ENCODE measurements around the gene ELFN1.

The ELFN1 gene

DNA sequence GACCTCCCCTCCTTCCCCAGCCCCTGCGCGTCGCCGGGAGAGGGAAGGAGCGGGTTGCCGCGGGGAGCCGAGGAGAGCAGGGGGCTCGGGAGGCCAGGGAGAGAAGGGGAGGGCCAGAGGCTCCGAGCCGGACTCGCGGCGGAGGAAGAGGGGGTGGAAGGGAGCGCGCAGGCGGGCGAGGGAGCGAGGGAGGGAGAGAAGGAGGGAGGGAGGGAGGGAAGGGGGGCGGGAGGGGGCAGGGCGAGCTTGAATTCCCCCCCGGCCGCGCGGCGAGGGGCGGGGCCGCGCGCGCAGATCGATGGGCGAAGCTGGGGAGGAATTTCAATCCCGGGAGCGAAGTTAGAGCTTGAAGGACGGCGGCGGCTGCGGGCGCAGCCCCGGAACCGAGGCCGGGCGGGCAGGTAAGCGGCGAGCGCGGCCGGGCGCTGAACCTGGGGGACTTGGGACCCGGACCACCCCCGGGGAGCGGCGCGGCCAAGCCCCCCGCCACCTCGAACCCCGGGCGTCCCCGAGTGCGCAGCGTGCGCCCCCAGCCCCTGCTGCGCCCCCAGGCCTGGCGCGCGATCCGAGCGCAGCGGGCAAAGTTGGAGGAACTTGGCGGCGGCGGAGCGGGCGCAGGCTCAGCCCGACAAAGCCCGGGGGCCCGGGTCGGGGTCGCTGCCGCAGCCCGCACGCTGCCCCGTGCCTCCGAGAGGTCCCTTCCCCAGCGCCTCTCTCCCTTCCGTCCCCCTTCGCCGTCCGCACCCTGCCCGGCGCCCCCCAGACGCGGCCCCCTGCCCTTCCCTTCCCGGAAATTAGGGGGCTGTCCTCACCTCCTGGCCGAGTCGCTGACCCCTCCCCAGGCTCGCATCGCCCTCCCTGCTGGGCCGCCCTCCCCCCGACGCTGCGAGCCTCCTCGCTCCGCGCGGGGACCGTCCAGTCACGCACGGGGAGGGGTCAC is at the start of gene ELFN1:
Gene ELFN1 (plus strand): TSS at position 324 of the 940 bp plus-strand sequence. CDS start 74,320 bp downstream, outside the sequence.
- DNase-seq (ENCODE audit: low read depth in 2 of 2), result no peak

DNA sequence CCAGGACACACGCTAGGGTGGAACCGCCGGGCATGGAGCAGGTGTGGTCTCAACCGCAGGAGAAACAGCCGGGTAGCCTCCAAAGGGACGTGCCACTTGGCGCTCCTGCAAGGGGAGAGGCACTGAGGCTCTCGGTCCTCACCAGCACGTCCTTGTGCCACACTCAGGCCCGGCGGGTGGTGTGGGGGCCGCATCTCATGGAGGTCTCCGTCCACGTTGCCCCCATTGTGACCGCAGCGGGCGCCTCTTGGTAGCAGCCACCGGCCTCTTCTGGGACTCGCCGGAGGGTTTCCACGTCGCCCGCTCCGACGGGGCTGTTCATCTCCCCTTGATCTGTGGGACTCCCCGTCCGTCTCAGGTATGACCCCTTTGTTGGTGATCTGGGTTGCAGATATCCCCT is 49.2 kb upstream of the ELFN1 start:
- DNase-seq (ENCODE audit: low read depth in 2 of 2), result no peak

DNA sequence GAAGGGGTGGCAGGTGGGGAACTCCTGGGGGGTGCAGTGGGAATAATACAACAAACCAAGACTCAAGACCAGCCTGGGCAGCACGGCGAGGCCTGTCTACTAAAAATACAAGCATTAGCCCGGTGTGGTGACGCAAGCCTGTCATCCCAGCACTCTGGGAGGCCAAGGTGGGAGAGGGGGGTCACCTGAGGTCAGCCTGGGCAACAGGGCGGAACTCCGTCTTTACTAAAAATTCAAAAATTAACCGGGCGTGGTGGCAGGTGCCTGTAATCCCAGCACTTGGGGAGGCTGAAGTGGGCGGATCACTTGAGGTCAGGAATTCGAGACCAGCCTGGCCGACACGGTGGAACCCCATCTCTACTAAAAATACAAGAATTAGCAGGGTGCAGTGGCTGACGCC is 48.4 kb upstream of the ELFN1 start:
- DNase-seq (ENCODE audit: low read depth in 2 of 2), result no peak

DNA sequence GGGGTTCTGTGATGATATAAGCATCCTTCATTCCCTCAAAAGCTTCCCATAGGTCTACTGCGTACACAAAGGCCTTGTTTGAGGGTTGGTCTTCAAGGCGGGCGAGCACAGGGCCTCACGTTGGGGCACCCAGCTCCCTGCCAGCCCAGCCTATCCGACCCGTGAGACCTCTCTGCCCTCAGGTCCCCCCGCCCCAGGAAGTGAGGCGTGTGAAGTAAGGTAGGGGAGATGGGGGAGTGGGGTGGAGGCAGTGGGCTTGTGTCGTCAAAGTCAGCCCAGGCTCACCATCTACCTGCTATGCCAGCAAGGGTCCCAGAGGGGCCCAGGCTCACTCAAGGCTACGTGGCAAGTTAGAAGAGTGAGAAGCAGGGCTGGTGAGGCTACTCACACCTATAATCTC is 47.6 kb upstream of the ELFN1 start:
- no peak for DNase-seq (ENCODE audit: low read depth in 2 of 2)

DNA sequence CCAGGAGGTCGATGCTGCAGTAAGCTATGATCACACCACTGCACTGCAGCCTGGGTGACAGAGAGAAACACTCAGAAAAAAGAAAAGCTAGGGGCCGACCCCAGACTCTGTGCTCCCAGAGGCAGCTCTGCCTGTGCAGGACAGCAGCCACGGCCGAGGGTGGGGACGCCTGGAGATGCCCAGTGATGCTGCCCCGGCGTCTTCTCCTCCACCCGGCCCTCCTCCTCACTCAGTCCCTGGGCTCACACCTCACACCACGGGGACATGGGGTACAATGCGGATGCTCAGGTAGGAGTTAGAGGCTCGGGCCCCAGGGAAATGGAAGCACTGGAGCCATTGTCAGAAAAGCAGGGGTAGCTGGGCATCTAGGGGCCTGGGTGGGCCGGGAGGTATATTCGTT is 46.3 kb upstream of the ELFN1 start:
- DNase-seq (ENCODE audit: low read depth in 2 of 2), result no peak

DNA sequence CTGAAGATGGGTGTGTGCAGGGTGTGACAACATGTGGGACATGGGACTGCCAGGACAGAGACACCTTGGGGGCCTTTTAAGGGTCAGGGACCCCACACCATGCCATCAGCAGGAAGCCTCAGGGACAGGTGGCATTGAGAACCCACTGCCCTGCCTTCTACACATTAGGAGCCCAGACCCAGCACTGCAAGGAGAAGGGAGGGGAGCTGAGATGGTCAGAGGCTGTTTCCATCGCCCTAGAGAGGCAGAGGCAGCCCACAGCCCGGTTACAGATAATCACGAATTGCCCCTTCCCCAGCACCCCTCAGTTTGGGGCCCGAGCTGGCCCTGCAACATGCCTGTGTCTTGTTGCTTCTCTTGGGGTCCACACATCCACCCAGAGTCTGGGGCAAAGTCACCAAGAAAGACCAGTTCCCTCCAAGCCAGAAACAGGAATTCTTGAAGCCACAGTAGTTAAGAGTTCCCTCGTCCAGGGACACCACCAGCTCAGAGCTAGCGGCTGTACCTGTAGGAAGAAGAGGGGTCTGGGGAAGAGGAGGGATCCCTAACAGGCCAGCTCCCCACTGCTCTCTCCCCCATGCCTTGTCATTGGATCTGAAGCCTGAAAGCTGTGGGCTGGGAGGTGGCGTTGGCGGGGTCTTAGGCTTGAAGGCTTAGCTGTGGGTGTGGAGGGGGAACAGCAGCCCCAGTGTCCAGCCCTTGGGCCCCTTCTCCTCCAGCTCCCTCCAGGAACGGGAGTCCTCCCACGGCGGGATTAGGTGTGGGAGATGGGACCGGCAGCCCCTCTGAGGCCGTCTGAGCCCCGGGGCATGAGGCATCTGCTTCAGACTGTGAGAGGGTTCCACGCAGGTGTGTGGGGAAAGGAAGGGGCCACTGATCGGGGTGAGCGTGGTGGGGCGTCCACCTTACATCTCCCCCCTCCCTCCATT is 44.8 kb upstream of the ELFN1 start:
- DNase-seq (ENCODE audit: low read depth in 2 of 2), result no peak

DNA sequence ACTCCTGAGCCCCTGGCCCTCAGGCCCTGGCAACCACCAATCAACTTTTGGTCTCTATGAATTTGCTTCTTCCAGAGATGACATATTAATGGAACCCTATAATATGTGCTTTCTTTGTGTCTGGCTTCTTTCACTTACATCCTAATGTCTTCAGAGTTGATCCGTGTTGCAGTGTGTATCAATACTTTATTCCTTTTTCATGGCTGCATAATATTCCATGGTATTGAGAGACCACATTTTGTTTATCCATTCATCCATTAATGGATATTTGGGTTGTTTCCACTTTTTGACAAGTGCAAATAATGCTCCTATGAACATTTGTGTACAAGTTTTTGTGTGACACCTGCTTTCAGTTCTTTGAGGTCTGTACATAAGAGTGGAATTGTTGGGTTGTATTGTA is 43.3 kb upstream of the ELFN1 start:
- no peak for DNase-seq (ENCODE audit: low read depth in 2 of 2)

DNA sequence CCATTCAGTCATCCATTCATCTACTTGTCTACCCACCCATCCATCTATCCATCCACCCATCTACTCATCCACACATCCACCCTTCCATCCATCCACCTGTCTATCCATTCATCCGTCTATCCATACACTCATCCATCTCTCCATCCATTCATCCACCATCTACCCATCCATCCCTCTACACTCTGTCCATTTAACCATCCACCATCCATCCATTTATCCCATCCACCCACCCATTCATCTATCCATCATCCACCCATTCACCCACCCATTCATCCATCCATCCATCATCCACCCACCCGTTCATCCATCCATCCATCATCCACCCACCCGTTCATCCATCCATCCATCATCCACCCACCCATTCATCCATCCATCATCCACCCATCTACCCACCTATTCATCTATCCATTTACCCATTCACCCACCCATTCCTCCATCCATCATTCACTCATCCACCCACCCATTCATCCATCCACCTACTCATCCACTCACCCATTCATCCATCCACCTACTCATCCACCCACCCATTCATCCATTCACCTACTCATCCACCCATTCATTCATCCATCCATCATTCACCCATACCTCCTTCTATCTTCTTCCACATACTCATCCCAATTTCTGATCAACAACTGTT is 39.3 kb upstream of the ELFN1 start:
- no peak for DNase-seq (ENCODE audit: low read depth in 2 of 2)

DNA sequence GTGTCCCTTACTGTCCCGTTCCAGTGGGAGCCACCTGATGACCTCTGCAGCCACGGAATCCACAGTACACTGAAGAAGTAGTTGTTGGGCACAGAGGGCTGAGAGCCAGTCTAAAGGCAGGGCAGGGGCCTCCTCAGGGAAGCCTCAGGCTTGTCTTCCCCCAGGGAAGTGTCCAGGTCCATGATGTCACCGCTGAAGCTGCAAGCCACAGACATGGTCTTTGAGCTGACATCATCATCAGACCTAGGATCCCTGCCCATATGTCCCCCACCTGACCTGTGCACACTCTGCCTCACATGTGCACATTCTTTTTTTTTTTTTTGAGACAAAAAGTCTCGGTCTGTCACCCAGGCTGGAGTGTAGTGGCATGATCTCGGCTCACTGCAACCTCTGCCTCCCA is 38.4 kb upstream of the ELFN1 start:
- no peak for DNase-seq (ENCODE audit: low read depth in 2 of 2)

DNA sequence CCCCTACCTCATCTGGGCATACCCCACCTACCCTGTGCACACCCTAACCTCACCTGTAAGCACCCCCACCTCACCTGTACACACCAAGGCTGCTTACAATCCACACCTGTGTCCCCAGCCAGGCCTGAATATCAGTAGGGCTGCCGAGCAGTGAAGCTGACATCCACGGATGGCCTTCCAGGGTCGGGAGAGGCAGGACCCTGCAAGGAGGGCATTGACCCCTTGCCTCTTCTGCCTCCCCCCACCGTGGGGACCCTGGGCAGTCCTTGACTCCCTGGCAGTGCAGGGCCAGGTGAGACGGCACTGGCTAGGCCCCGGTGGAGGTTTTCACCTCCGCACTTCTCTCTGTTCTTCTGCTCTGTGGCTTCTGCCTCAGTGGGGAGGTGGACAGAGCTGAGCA is 37.6 kb upstream of the ELFN1 start:
- DNase-seq (ENCODE audit: low read depth in 2 of 2), result no peak

DNA sequence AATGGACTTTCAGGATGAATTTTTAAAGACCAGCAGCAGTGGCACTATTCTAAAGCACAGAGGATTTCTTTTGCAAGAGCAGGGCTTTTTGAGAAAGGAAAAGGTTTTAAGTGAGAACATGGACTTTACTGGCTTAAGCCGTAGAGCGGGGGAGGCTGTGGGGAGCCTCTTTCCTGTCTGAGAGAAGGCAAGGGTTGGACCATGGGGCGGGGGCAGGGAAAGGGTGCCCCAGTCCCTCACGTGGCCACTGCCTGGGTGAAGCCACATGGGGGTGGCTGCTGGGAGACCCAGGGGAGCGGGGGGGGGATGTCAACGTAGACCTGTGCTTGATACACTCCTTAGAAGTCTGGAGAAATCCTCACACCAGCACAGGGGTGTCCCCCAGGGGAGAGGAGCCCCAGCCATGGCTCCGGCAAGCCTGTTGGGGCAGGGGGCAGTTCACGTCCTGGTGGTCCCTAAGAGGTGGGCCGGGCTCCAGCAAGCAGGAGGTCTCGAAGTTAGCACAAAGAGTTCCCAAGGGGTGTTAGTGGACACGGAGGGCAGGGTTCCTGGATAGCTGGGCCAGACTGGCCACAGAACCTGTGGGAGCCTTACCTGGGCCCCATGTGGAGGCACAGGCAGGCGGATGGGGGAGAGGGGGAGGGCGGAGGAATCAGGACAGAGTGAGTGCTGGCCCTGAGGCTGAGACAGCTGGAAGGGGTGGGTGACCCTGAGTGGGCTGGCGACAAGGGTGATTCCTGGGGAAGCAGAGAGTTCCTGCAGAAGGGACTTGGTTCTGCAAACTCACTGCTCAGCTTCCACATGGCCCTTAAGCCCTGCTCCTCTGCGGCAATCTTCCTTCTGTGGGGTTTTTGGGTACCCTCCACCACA is 36.9 kb upstream of the ELFN1 start:
- DNase-seq (ENCODE audit: low read depth in 2 of 2), result no peak

DNA sequence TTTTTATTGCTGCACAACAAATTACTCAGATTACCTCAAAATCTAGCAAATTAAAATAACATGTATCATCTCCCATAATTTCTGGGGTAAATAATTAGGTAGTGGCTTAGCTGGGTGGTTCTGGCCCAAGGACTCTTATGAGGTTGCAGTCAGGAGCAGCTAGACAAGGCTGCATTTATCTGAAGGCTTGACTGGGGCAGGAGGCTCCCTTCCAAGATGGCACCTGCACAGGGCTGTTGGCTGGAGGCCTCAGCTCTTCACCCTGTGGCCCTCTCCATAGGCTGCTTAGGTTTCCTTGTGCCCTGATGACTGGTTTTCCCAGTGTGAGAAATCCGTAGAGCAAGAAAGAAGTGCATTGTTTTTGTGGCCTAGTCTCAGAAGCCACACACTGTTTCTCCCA is 34.7 kb upstream of the ELFN1 start:
- DNase-seq (ENCODE audit: low read depth in 2 of 2), result no peak

DNA sequence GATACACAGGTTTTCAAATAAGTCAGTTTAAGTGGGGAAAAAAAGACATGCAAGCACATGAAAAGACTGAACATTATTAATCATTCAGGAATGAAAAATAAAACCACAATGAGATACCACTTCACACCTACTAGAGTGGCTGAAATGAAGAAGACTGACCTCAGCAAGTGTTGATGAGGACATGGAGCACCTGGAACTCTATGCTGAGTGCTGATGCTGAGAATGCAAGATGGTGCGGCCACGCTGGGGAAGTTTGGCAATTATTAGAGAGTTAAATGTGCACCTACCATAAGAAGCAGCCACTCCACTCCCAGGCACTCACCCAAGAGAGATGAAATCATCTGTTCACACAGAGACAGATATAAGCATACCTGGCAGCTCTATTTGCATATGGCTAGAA is 32.9 kb upstream of the ELFN1 start:
- DNase-seq (ENCODE audit: low read depth in 2 of 2), result no peak

DNA sequence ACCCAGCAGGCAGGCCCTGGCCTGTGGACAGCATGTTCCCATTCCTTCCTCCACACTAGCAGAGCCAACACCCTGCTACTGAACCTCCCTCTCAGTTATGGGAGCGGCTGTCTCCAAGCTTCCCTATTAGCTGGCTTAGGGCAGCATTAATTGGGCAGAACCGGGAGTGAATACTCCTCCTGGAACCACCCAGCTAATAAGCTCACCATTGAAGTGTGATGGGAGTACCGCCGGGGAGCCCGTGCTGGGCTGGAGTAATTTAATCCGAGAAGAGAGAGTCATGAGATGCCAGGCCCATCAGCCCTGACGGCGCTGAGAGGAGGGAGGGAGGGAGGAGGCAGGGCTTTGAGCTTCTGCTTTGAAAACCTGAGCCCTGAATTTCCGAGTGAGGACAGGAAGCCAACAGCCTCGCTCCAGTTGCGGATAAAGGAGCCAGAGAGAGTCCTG is 31.8 kb upstream of the ELFN1 start:
- no peak for DNase-seq (ENCODE audit: low read depth in 2 of 2)

DNA sequence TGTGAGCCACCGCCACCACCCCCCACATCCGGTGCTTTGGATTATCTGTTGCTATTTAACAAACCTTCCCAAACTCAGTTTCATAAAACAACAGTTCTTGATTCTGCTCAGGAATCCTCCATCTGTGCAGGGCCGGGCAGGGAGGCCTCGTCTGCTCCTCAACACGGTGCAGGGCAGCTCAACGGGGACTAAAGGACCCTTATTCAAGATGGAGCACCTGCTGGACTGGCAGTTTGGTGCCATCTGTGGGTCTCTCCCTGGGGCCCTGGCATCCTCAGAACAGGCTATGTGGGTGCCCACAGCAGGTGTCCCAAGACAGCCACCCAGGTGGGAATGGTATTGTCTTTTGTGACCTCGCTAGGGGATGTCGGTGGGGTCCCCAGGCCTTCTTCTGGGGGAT is 31.0 kb upstream of the ELFN1 start:
- no peak for DNase-seq (ENCODE audit: low read depth in 2 of 2)

DNA sequence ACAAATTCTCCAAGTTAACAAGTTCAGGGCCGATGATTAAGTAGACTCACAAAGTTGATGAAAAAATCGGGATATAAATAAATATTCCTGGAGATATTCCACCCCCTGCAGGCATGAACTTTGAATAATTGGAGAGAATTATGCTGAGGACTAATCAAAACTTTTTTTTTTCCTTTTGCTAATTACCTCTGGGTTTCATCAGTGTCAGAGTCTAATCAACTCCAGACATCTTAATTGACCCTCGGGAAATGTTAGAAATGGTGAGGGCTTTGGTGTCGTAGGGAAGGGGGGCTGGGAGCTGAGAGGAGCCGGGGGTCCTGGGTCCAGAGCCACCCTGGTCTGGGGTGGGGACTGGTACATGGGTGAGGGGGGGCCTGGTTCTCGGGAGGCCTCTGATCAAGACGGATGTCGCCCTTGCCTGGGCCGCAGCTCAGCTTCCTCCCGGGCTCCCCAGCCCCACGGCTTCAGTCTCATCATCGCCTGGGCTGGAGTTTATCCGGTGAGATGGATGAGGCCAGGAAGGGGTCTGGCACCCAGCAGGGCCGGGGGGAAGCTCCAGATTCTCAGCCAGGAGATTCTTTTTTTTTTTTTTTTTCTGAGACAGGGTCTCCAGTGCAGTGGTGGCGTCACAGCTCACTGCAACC is 30.4 kb upstream of the ELFN1 start:
- no peak for DNase-seq (ENCODE audit: low read depth in 2 of 2)

DNA sequence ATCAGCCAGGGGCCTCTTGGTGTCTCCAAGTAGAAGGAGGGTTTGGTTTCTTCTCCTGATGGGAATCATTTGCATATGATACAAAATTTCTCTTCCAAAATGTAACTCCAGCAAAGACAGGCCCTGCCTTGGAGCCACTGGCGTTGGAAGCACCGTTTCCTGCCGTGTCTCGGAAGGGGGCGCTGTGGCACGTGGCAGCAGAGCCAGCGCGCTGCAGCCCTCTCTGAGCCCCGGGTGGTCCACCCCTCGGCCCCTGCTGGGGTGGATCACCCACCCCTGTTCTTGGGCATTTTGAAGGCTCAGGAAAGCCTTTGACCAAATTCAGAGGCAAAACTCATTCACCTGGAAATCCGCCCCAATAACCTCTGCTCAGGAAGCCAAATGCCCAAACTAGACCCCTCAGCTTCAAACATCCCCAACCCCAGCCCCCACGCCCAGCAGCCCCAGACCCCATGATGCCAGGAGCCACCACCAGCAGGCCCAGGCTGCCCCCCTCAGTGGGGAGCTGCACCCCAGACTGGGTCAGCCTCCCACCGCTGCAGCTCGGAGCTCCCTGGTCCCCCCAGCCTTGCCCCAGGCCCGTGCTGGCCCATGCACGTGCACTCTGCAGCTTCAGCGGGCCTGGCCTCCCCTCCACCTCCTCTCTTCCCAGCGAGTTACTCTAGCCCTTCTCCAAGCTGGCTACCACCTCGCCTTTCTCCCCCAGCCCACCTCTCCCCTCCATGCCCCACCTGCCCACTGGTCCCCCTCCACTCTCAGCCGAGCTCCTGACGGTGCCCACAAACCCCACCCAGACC is 29.5 kb upstream of the ELFN1 start:
- DNase-seq (ENCODE audit: low read depth in 2 of 2), result no peak

DNA sequence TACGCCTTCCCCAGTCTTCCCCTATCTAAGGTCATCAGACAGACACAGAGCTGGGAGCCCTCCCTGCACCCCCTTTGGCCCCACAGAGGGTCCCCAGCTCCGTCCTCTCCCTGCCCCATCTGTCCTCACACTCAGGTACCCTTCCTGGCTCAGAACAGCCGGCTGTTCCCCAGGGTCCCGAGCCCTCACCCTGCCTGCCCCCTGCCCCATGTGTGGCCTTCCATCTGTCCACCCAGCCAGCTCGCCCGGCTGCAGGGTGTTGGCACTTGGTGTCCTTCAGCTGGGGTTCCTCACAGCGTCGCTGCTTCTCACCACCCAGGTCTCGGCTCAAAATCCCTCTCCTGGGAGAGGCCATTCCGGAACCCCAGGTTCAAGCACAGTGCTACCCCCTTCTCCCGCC is 28.9 kb upstream of the ELFN1 start:
- no peak for DNase-seq (ENCODE audit: low read depth in 2 of 2)

DNA sequence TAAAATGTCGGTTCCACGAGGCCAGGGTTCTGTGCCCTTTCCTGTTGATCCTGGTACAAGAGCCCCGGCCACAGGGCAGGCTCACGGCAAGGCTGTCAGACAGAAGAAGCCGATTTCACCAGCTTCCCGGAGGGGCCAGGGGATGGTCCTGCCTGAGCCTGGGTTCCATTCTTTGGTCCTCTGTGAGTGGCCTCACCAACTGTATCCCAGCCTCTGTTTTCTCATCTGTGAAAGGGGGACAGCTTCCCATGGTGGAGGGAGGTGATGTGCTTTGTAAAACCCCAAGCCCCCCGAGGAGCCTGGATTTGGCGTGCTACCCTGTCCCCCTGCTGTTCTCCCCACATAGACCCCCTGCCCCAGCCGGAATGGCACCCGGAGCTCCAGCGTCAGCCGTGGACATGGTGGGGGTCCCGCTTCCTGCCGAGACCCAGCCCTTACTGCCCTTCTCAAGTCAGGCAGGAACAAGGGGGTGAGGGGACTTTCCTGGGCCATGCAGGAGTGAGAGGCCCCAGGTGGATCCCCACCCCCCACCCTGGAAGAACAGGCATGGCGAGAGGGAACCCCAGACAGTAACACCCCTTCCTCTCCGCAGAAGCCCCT is 28.3 kb upstream of the ELFN1 start:
- no peak for DNase-seq (ENCODE audit: low read depth in 2 of 2)
